ENCODE measurements around the gene MAEA.

Gene MAEA

DNA sequence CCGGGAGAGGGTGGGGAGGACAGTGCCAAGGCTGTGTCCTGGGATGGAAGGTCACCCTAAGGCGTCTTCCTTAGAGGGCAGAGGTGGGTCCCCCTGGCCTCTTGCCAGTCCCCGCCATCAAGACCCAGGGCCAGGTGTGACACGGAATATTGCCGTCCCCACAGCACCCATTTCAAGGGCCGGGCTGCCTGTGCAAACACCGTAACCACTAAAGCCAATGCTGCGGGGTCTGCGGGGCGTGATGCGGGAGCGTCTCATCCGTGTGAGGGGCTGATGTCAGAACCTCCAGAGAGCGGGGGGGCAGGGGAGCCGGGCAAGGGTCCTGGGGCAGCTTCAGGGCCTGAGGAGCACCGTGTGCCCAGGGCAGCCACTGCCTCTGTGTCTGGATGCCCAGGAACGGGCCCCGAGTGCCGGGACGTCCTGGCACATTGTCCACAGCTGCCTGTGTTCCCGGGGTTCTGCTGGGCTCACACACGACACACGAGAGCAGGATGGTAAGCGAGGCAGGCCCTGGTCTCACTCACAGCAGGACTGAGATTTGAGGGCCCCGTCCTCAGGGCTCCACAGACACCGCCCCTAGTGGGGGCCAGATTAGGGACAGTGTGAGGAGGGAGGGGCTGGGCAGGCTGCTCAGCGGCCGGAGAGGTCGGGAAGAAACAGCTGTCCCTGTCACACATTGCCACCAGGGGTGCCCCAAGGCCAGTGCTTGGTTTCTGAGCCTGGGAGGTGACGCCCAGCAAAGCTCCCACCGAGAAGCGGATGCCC lies 87.3 kb downstream of the MAEA start:
- no peak for DNase-seq (ENCODE audit: low read depth in 2 of 3, low spot score in 2 of 3)

DNA sequence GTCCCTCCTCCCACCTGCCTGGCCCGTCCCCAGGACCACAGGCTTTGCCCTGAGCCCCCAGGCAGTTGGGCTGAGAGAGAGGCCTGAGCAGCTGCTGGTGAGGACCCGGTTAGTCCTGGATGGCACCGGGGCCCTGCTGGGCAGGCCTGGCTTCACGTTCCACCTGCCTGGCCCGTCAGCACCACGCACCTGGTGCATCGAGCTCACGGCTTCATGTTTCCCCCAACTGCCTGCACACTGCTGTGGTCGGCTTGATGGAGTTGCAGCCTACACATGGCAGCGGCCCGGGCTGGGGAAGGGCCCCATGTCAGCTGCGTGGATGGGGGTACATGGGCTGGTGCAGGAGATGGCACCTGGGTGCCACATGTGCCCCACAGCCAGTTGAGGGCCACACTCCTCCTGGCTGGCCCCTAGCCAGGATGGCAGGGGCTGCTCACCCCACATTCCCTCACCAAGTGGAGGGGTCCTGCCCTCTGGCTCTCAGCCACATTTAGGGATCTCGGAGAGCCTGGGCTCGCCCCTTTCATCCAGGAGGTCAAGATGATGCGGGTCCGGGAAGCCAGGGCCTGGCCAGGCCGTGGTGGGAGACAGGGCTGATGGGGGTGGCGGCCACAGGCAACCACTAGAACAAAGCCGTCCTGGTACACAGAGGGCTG lies 88.0 kb downstream of the MAEA start:
- no peak for DNase-seq (ENCODE audit: low read depth in 2 of 3, low spot score in 2 of 3)

DNA sequence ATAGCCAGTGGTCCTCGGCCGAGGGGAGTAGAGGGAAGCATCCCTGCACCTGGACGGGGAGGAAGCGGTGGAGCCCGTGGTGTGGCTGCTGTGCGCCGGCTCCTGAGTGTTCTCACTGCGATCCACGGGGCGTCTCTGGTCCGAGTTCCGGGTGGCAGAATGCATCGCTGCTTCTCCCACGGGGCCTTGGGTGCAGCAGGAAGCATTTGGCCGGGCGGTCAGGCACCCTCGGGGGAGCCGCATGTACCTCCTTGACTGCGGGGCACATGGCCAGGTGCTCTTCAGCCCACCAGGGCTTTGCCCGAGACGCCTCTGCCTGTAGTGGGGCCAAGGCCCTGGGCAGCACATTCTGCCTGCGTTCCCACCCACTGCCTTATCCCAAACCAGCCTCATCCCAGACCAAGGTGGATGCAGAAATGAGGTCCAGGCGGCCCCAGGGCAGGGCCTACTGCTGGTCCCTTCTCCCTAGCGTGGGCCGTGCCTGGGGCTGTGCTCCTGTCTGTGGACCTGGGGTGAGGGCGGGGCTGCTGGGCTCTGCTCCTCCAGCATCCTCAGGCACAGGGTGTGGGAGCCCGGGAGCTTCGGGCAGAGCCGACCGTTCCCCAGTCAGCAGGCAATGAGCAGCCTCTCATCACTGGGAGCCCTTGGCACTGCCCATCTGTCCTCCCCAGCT lies 89.0 kb downstream of the MAEA start:
- DNase-seq (ENCODE audit: low read depth in 2 of 3, low spot score in 2 of 3): no peak

DNA sequence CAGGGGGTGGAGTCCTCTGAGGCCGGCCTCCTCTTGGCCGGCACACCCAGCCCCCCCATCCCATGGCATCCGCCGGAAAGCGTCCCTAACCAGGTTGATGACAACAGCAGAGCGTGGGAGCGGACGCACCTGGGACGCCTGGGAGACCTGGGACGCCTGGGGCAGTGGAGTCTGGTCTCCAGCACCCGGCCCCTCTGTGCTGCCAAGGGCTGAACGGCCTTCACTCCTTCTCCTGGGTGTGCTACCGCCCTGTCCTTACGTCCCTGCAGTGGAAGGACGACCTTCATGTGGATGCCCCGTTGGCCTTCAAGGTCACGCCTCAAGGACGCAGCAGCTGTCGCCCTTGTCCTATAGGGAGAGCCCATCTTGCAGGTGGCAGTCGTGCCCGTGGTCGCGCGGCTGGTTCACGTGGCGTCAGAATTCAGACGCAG lies 89.7 kb downstream of the MAEA start:
- no peak for DNase-seq (ENCODE audit: low read depth in 2 of 3, low spot score in 2 of 3)

DNA sequence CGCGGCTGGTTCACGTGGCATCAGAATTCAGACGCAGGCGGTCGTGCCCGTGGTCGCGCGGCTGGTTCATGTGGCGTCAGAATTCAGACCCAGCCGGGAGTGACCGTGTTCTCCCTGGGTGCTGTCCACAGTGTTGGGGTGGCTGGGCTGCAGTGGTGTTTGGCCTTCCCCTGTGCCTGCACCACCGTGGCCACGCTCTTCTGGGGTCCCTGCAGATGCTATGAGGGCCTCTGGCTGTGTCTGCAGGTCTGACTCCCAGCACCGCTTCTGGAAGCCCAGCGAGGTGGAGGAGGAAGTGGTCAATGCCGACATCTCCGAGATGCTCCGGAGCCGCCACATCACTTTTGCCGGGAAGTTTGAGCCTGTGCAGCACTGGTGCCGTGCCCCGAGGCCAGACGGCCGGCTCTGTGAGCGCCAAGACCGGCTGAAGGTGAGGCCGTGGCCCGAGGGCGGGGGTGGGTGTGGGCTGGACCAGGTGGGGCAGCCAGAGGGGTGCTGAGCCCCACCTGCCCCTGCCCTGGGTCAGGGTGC lies 90.2 kb downstream of the MAEA start:
- DNase-seq (ENCODE audit: low read depth in 2 of 3, low spot score in 2 of 3): no peak

DNA sequence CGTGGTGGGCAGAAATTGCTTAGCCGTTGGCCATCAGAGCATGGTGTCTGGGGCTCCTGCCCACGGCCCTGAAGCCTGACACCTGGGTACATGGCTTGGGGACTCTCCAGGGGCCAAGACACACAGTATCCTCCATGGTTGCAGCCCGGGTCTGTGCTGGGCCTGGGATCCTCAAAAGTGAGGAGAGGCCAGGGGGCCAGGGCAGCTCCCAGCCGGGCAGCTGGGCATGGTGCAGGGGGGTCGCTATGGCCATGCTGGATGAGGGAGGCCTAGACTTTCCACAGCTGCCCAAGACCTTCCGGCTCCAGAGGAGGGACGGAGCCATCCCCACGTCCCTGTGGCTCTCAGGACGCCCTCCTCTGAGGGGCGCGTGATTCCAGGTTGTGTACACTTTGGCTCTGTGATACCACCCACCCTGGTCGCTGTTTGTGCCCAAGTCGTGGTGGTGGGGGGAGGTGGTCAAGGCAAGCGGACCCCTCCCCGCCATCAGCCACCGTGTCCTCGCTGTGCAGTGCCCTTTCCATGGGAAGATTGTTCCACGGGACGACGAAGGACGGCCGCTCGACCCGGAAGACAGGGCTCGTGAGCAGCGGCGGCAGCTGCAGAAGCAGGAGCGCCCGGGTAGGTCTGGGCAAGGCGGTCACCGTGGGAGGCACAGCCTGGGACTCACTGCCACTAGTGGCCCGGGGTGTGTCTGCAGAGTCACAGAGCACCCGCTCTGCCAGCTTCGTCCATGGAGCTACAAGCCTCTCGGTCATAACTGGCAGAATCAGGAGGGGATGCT lies 90.9 kb downstream of the MAEA start:
- no peak for DNase-seq (ENCODE audit: low read depth in 2 of 3, low spot score in 2 of 3)

DNA sequence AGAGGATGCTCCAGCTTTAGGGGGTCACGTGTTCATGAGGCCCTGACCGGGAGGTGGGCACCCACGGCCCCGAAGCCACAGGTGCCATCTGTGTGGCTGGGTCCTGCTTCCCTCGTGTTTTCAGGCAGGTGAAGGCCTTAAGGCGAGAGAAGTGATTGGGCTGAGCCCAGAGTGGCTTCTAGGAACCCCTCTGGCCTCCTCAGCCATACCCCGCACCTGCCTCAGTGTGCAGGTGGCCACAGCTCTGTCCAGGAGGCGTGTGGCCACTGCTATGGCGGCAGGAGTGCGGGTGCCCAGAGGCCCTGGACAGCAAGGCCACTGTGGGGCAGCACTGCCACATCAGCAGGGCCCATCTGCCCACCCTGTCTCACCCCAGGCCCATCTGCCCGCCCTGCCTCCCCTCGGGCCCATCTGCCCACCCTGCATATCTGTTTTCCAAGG lies 91.5 kb downstream of the MAEA start:
- DNase-seq (ENCODE audit: low read depth in 2 of 3, low spot score in 2 of 3): no peak

DNA sequence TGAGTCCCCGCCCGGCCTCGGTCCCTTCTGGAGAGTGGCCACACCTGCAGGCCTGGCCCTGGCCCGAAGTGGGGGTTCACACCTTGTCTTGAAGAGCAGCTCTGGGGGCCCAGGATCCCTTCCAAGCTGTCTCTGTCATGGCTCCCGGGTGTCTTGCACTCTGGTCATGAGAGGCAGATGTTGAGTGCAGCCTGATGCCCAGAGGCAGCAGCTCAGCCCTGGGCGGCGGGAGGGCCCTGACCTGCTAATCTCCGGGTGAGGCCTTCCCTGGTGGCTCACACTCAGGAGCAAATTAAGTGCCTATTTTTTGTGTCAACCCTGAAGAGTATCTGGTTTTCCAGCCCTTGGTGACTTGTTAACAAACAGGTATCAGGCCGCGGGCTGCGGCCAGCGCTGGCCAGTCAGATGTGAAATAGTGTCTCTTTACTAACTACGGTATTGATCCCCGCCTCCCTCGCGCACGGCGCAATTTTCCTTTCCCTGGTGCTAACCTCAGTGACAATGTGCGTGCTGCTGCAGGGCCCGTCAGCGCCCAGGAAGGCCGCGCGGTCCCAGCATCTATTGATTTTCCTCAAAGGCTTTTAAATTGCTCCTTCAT lies 92.4 kb downstream of the MAEA start:
- no peak for DNase-seq (ENCODE audit: low read depth in 2 of 3, low spot score in 2 of 3)

DNA sequence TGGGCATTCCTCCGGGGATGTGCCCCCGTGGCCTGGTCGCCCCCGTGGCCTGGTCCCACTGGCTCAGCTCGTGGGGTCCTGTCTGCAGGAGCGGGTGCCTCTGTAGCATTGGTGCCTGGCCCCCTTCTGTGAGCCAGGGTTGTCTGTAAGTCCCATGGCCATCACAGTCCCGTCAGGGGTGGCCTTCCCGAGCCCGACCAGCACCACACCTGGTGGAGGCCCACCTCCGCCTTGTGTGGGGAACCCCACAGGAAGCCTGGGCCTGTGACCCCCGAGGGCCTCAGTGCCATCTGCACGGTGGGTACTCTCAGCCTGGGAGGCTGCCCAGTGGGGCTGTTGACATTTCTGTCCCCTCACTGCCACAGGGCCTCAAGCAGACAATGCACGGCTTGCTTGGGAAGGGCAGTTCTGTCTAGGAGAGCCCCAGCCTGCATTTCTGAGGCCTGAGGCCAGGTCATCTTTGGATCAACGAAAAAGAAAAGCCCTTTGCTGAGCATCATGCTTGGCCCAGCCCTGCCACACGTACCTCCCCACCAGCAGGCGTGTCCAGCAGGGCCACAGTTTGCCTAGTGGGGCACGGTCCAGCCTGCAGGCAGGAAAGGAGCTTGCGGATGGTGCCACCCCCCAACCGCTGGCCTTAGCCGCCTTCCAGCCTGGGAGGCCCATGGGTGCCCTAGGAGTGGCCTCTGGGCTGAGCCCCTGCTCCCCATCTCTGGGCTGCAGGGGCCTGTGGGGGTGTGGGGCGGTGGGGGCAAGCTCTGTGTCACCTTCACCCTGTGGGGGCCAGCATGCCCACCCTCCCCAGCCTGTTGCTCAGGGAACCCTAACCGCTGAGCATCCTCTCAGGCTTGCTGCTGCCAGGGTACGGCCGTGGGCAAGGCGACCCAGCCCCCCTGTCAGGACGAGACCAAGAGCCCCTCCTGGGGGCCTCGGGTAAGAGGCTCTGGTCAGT lies 93.4 kb downstream of the MAEA start:
- DNase-seq (ENCODE audit: low read depth in 2 of 3, low spot score in 2 of 3): no peak

DNA sequence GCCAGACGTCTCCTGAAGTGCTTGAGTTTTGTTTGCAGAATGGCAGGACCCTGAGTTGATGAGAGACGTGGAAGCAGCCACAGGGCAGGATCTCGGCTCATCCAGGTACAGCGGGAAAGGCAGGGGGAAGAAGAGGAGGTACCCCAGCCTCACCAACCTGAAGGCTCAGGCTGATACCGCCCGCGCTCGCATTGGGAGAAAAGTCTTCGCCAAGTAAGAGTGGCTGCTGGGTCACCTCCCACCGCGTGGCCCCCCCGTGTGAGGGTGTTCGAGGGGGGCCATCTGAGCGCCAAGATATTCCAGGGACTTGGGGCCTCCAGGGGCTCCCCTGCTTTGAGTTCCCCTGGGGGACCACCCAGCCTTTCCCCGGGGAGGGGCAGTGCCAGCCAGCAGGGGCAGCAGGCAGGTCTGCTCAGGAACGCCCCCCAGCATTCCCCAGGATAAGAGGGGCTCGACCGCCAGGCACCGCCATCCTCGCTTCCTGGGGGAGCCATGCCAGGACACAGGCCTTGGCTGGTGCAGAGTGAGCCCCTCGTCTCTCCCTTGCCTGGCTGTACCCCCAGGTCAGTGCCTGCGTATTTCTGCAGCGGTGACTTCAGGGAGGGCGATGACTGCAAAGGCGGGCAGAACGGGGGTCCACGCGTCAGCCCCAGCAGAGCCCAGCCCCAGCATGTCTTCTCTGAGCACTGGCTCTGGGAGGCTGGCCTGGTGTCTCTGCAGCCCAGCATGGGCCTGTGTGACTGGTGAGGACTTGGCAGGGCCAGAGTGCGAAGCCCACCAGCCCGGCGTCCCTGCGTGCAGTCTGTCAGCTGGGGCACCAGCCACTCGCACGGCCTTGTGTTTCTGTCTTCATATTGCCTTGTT lies 94.3 kb downstream of the MAEA start:
- DNase-seq (ENCODE audit: low read depth in 2 of 3, low spot score in 2 of 3): no peak

DNA sequence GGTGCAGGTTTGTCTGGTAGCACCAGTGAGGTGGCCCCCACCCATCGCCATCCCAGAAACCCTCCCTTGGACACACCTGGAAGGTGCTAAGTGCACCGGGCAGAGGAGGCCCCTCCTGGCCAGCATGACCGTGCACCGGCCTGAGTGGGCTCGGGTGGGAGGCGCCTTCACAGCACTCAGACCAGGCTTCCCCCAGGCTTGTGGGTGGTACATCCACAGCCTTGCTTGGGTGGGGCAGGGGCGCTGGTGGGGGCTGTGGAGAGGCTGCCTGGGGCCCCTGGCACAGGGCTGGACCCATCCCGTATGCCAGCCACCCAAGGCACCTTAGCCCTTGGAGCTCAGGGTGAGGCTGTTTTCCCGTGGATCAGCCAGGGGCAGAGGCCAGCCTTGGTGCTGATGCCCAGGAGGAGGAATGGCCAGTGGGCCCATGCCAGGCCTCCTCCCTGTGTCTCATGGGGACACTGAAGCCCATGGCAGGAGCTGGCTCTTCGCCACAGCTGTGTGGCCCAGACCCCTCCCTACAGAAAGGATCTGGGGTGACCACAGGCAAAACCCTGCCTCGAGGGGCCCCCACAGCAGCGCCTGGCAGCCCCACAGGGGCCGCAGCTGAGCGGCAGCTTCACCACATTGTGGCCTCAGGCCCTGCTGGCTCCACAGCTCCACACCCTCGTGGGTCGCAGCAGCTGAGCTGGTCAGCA lies 95.1 kb downstream of the MAEA start:
- no peak for DNase-seq (ENCODE audit: low read depth in 2 of 3, low spot score in 2 of 3)

DNA sequence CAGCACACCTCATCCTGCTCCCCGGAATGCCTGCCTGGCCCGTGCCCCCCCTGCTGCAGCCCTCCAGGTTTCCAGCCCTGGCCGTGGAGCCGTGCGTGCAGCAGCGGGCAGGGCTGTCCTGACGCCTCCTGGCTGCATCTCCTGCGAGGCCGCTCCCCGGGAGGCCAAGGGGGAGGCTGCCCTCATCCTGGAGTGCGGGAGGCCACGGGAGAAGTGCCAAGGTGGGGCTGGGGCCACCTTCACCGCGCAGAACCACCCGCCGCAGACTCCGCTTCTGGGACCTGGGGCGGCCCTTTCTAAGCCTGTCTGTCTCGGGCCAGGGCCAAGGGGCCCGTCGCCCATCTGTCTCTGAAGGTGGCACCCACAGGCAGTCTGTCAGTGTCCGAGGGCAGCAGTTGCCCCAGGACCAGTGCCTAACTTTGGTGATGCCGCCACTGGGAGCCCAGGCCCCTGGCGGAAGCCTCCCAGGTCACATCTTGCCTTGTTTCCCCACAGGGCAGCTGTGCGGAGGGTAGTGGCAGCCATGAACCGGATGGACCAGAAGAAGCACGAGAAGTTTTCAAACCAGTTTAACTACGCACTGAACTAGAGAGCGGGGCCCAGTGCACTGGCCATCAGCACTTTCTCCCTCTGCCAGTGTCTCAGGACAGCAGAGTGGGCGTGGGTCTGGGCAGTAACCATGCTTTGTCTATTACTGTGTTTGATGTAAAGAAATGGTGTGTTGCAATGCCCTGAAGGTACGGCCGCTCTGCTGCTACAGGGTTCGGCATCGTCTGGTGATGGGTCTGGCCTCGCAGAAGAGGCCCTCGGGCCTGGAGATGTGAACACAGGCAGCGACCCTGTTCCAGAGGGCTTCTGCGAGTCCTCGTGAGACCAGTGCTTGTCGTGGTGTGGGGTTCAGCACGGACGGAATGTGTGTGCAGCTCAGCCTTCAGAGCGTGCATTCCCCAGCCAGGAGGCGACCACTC lies 96.0 kb downstream of the MAEA start:
- no peak for DNase-seq (ENCODE audit: low read depth in 2 of 3, low spot score in 2 of 3)

Data from activated CD8-positive, alpha-beta memory T cell treated with anti-CD3 and anti-CD28 coated beads for 48 hours (primary cell).